Measurements from ENCODE around the gene ZNF493.

DNA sequence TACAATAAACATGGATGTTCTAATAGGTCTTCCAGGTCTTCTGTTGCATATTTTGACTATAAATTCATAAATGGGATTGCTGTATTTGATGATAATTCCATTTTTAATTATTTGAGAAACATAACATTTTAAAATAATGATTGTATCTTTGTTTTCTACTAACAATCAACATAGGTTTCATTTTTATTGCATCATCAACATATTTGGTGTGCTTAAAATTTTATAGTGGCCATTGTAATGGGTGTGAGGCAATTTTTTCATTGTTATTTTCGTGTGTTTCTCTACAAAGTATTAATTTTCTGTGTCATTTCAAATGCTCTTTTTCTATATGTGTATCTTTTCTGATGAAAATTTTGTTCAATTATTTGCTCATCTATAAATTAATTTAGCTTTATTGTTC, 13.2 kb downstream of the ZNF493 start:
- no peak for TF ChIP-seq TAF1 (IDR thresholded peaks at IDR 0.05; ENCODE audit: borderline replicate concordance, insufficient read depth, low read length)
- TF ChIP-seq, protein P1, sequence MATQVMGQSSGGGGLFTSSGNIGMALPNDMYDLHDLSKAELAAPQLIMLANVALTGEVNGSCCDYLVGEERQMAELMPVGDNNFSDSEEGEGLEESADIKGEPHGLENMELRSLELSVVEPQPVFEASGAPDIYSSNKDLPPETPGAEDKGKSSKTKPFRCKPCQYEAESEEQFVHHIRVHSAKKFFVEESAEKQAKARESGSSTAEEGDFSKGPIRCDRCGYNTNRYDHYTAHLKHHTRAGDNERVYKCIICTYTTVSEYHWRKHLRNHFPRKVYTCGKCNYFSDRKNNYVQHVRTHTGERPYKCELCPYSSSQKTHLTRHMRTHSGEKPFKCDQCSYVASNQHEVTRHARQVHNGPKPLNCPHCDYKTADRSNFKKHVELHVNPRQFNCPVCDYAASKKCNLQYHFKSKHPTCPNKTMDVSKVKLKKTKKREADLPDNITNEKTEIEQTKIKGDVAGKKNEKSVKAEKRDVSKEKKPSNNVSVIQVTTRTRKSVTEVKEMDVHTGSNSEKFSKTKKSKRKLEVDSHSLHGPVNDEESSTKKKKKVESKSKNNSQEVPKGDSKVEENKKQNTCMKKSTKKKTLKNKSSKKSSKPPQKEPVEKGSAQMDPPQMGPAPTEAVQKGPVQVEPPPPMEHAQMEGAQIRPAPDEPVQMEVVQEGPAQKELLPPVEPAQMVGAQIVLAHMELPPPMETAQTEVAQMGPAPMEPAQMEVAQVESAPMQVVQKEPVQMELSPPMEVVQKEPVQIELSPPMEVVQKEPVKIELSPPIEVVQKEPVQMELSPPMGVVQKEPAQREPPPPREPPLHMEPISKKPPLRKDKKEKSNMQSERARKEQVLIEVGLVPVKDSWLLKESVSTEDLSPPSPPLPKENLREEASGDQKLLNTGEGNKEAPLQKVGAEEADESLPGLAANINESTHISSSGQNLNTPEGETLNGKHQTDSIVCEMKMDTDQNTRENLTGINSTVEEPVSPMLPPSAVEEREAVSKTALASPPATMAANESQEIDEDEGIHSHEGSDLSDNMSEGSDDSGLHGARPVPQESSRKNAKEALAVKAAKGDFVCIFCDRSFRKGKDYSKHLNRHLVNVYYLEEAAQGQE (IDR thresholded peaks at IDR 0.05; ENCODE audit: insufficient read depth in 1 of 2, low read depth in 2 of 2, low read length in 2 of 2) = no peak
